DOHH2 (cell line): Measurements from ENCODE around the gene ATG16L1.

Source experiments
- H3F3A ChIP-seq: fragments of 200-600 bp; sonication (generic), shearing (Covaris generic); 2 replicates; pipeline ENCODE4 v1.6.0; 2016; ENCODE audit warnings: antibody characterized with exemption, mild to moderate bottlenecking; ENCODE audit not compliant: control insufficient read depth, insufficient read depth
- H3K27ac ChIP-seq: fragments of 200-600 bp; sonication (generic); 2 replicates; pipeline ENCODE4 v1.5.1; 2014; ENCODE audit warnings: low read depth, mild to moderate bottlenecking, low read length, moderate library complexity
- H3K27me3 ChIP-seq: fragments of 200-600 bp; sonication (generic); 2 replicates; pipeline ENCODE4 v1.6.1; 2014; ENCODE audit warnings: mild to moderate bottlenecking, low read length, mixed read lengths; ENCODE audit not compliant: control insufficient read depth
- H3K36me3 ChIP-seq: fragments of 200-600 bp; sonication (generic); 2 replicates; pipeline ENCODE4 v1.6.1; 2014; ENCODE audit warnings: mild to moderate bottlenecking, low read length, moderate library complexity, mixed read lengths; ENCODE audit not compliant: control insufficient read depth
- H3K4me1 ChIP-seq: fragments of 200-600 bp; sonication (generic); 2 replicates; pipeline ENCODE4 v1.6.1; 2014; ENCODE audit warnings: mild to moderate bottlenecking, low read length, mixed read lengths; ENCODE audit not compliant: control insufficient read depth
- H3K4me2 ChIP-seq: fragments of 200-600 bp; sonication (generic); 2 replicates; pipeline ENCODE4 v1.6.0; 2014; ENCODE audit warnings: mild to moderate bottlenecking, low read length, moderate library complexity
- H3K4me3 ChIP-seq: fragments of 200-600 bp; sonication (generic); 2 replicates; pipeline ENCODE4 v1.5.1; 2014; ENCODE audit warnings: mild to moderate bottlenecking, low read length, mixed read lengths
- H3K79me2 ChIP-seq: fragments of 200-600 bp; sonication (generic); 2 replicates; pipeline ENCODE4 v1.6.1; 2014; ENCODE audit warnings: mild to moderate bottlenecking, low read length, mixed read lengths; ENCODE audit not compliant: control insufficient read depth
- H3K9me2 ChIP-seq: fragments of 200-600 bp; sonication (generic); replicated peaks from 2 replicates; pipeline ENCODE4 v1.6.1; 2014; ENCODE audit warnings: mild to moderate bottlenecking, low read length, mixed read lengths; ENCODE audit not compliant: control insufficient read depth
- H3K9me3 ChIP-seq: fragments of 200-600 bp; sonication (generic); 2 replicates; pipeline ENCODE4 v1.6.1; 2014; ENCODE audit warnings: antibody characterized with exemption, low read length, mixed read lengths; ENCODE audit not compliant: control insufficient read depth, insufficient read depth
- H4K20me1 ChIP-seq: fragments of 200-600 bp; sonication (generic); 2 replicates; pipeline ENCODE4 v1.6.0; 2014; ENCODE audit warnings: low read depth, mild to moderate bottlenecking, antibody characterized with exemption, low read length, moderate library complexity; ENCODE audit not compliant: control insufficient read depth, insufficient read depth
- CTCF ChIP-seq: fragments of 200-600 bp; sonication (generic); IDR thresholded peaks from one replicate; pipeline ENCODE4 v1.5.1; 2014; ENCODE audit warnings: antibody characterized with exemption, mild to moderate bottlenecking, low read depth, low read length; ENCODE audit not compliant: poor library complexity, severe bottlenecking
- EZH2phosphoT487 ChIP-seq: fragments of 200-600 bp; sonication (generic); IDR thresholded peaks from 2 replicates; pipeline ENCODE4 v1.6.1; 2017; ENCODE audit warnings: borderline replicate concordance, mild to moderate bottlenecking, antibody characterized with exemption, low read length, moderate library complexity, mixed read lengths

ATG16L1 gene

GRCh38 chr2:233204286-233204936 lies 47.1 kb upstream of the ATG16L1 start:
- Histone ChIP-seq H4K20me1 (no peaks in the 10 kb centered on the region), H3K4me1 (peaks cover 40% of the 10 kb centered on the region), H3K27me3 (no peaks in the 10 kb centered on the region), H3F3A (0 out of 2 replicates have a peak, but pooled peaks cover 2% of the 10 kb centered on the region), H3K9me2 (no peaks in the 10 kb centered on the region), H3K36me3 (peaks cover 25% of the 10 kb centered on the region), H3K79me2 (no peaks in the 10 kb centered on the region), H3K4me2 (no peak overlapping the region), H3K27ac (no peak overlapping the region), H3K9me3 (no peaks in the 10 kb centered on the region), H3K4me3 (no peak overlapping the region)
- TF ChIP-seq EZH2phosphoT487 (no peak), CTCF (no peak)

DNA sequence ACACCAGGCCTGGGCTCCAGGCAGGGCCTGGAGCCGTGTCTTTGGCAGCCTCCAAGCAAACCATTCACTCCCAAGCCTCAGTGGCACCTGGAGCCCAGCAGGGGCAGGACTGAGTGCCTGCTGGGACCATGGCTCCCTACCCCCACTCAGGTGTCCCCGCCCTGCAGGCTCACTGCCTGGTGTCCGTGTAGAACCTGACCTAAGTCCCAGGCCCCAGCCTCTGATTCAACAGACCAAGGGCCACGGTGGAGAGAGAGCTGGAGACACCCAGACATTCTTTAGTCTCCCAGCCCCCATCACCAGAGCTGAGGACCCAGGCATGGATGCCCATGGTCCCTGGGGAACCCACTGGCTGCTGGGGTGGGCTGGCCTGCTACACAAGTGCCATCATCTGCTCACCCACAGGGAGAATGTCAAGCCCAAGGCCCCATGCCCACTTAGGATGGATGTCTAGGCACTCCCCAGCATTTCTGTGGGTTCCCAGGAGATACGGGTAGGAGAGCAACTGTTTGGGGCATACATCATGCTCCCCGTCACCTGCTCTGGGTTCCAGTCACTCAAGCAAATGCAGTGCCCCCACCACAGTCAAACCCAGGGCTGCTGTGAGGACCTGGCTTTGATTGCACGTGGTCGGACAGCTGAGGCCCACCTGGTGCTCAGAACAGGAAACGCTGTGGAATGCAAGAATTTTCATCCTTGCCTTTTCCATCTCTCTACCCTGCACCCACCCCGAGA lies 42.9 kb upstream of the ATG16L1 start:
- Histone ChIP-seq H3K4me3 (no peak overlapping the region), H3F3A (no peaks in the 10 kb centered on the region), H3K79me2 (no peaks in the 10 kb centered on the region), H3K9me2 (no peaks in the 10 kb centered on the region), H4K20me1 (no peaks in the 10 kb centered on the region), H3K4me1 (peaks cover 21% of the 10 kb centered on the region), H3K9me3 (no peaks in the 10 kb centered on the region), H3K36me3 (peaks cover 16% of the 10 kb centered on the region), H3K27ac (no peak overlapping the region), H3K4me2 (no peak overlapping the region), H3K27me3 (no peaks in the 10 kb centered on the region)
- TF ChIP-seq CTCF: no peak
- no peak for TF ChIP-seq EZH2phosphoT487

DNA sequence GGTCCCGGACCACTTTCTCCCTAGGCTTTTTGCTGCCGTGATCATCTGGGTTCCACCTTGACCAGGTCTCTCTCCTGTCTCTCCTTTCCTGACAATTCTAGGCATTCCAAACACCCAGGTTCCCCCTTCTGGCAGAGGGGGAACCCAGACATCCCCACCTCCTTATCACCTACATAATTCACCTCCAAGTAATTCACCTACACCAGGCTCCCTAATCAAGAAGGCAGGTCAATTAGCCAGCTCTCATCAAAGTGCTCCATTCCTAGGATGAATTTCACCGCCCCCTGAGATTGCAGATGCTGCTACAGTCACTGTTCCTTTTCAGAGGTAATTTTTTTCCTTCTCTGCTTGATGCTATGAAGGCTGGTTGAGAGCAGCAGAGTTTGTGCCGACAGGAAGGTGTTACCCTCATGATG lies 42.3 kb upstream of the ATG16L1 start:
- Histone ChIP-seq H3K27ac (no peak overlapping the region), H3K36me3 (peaks cover 10% of the 10 kb centered on the region), H3K9me3 (no peaks in the 10 kb centered on the region), H3K4me2 (no peak overlapping the region), H4K20me1 (no peaks in the 10 kb centered on the region), H3K9me2 (no peaks in the 10 kb centered on the region), H3F3A (no peaks in the 10 kb centered on the region), H3K79me2 (no peaks in the 10 kb centered on the region), H3K4me3 (no peak overlapping the region), H3K27me3 (no peaks in the 10 kb centered on the region), H3K4me1 (peaks cover 18% of the 10 kb centered on the region)
- TF ChIP-seq CTCF (no peak), EZH2phosphoT487 (no peak)
